GM12865 (cell line): Measurements from ENCODE around the gene CDKAL1.

ENCODE experiments used
- DNase-seq: peaks from one replicate; pipeline ENCODE4 v3.0.0; 2010; ENCODE audit warnings: low read depth
- H3K4me3 ChIP-seq: 2 replicates; pipeline ENCODE4 v1.5.1; 2011; ENCODE audit warnings: mild to moderate bottlenecking, low read depth, low read length, control low read depth
- CTCF ChIP-seq: IDR thresholded peaks from 2 replicates; pipeline ENCODE4 v1.5.1; 2011; ENCODE audit warnings: low read length, control low read depth, low read depth, inconsistent platforms; ENCODE audit not compliant: insufficient read depth; ENCODE audit errors: missing control alignments

The CDKAL1 gene

GRCh38 chr6:21151119-21151518 is 616.9 kb downstream of the CDKAL1 start:
- no peak for DNase-seq
- no peak overlapping the region for H3K4me3 ChIP-seq
- TF ChIP-seq CTCF, result no peak

DNA sequence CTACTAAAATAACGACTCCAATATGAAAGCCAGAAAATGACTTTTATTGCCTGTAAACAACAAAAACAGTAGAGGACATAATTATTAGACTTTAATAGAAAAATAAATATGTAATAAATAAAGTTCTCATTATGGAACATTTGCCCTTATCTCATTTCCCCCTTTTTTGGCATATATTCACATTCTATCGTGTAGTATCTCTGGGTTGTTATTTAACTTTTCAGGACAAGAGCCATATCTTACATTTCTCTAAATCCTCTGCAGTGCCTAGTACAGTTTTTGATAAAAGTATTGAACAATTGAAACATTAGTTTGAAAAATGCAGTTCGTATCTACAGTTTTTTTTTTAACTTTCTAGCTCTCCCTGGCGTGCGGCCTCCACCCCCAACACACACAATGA is 617.3 kb downstream of the CDKAL1 start:
- no peak for DNase-seq
- no peak overlapping the region for H3K4me3 ChIP-seq
- no peak for TF ChIP-seq CTCF

- TF ChIP-seq CTCF, result no peak
- H3K4me3 ChIP-seq, result no peak overlapping the region
- DNase-seq, result peak; percentile 64
Observed at GRCh38 chr6:21157186-21157929, 623.1 kb downstream of the CDKAL1 start.

DNA sequence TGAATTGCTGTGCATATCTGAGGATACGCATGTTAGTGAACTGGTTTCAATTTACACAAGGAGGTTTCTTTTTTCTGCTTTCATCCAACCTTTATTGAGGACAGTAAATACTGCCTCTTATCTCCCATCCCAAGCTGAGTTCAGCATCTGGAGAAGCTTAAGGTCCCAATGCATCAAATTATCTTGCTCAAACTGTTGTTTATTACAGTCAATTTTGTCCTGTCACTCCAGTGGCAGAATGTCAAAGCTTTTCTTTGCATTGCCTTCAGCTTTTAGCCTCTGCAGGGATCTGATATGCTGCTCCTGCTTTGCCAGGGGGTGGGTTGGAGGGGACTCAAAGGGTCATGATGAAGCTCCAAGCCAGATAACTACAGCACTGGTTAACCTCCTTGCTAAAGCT is 623.9 kb downstream of the CDKAL1 start:
- no peak overlapping the region for H3K4me3 ChIP-seq
- DNase-seq, result no peak
- TF ChIP-seq CTCF, result no peak

- no peak for TF ChIP-seq CTCF
- peak; percentile 16 for DNase-seq
- no peak overlapping the region for H3K4me3 ChIP-seq
Observed at GRCh38 chr6:21158873-21159272, 624.6 kb downstream of the CDKAL1 start.

GRCh38 chr6:21159465-21159864 is 625.2 kb downstream of the CDKAL1 start:
- DNase-seq, result peak; percentile 35
- no peak overlapping the region for H3K4me3 ChIP-seq
- no peak for TF ChIP-seq CTCF

DNA sequence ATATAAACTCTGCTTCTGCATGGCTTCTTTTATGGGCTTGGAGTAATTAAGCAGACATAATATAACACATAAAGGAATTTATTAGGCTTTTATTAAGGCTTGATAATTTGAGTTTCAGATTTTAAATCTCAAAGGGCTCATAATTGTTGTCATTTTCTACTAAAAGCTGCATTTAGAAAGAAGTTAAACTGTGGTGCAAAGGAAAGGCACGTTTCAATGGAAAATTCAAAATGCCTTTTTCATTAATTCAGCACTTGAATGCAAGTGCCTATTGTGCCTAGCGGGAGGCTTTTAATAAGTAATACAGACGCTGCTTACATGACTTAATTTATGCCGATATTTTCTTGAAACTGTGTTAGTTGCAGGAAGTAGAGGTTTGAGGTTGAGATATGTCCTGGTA is 627.5 kb downstream of the CDKAL1 start:
- no peak for DNase-seq
- no peak overlapping the region for H3K4me3 ChIP-seq
- TF ChIP-seq CTCF, result no peak
